CD8-positive, alpha-beta memory T cell (primary cell): ENCODE measurements around the gene DNAAF5. TPM values are rescaled to one million over a fixed set of nuclear protein-coding genes. Genes with fewer than 3 reads are reported as not detected.

Experiments used
- CTCF ChIA-PET: fragments of 350-600 bp; sonication (Branson Sonifier 250); formaldehyde crosslinking; loops from one replicate; lab custom pipeline; 2021; ENCODE audit warnings: antibody characterized with exemption; lab: Charles Lee
- POLR2A ChIA-PET: fragments of 350-600 bp; sonication (Branson Sonifier 250); formaldehyde crosslinking; loops from one replicate; lab custom pipeline; 2021; ENCODE audit warnings: antibody characterized with exemption; lab: Charles Lee
- DNase-seq, 5 donors: peaks; one replicate each; pipeline versions ENCODE4 v3.0.0 to v3.0.0-alpha.2; 2020 to 2022; ENCODE audit warnings: mixed read lengths in 1 of 5
- H3K27ac ChIP-seq: one replicate; pipeline ENCODE4 v1.7.0; 2013; ENCODE audit warnings: low read depth, mild to moderate bottlenecking, low read length, moderate library complexity
- H3K27me3 ChIP-seq: 2 replicates; pipeline ENCODE4 v1.7.0; 2013; ENCODE audit warnings: low read length, mild to moderate bottlenecking; ENCODE audit not compliant: insufficient read depth, poor library complexity, severe bottlenecking
- H3K36me3 ChIP-seq: 2 replicates; pipeline ENCODE4 v1.7.0; 2013; ENCODE audit warnings: mild to moderate bottlenecking, low read length, moderate library complexity; ENCODE audit not compliant: insufficient read depth
- H3K4me1 ChIP-seq: 2 replicates; pipeline ENCODE4 v1.7.0; 2013; ENCODE audit warnings: mild to moderate bottlenecking, low read length, moderate library complexity; ENCODE audit not compliant: insufficient read depth
- H3K4me3 ChIP-seq: 2 replicates; pipeline ENCODE4 v1.7.0; 2013; ENCODE audit warnings: mild to moderate bottlenecking, low read length
- H3K9me3 ChIP-seq: 2 replicates; pipeline ENCODE4 v1.7.0; 2013; ENCODE audit warnings: mild to moderate bottlenecking, low read length
- H3K27ac Mint-ChIP-seq, 8 donors: one replicate each; pipeline ENCODE4 v1.8.0; 2020 to 2021; ENCODE audit warnings: mixed read lengths in 8 of 8, mild to moderate bottlenecking in 6 of 8, inconsistent platforms in 3 of 8, moderate library complexity in 3 of 8
- H3K27me3 Mint-ChIP-seq, 2 donors: one replicate each; pipeline ENCODE4 v1.8.0; 2020 to 2021; ENCODE audit warnings: mixed read lengths in 2 of 2, mild to moderate bottlenecking in 1 of 2, moderate library complexity in 1 of 2
- H3K36me3 Mint-ChIP-seq, 3 donors: one replicate each; pipeline ENCODE4 v1.8.0; 2020 to 2021; ENCODE audit warnings: mixed read lengths in 3 of 3, inconsistent platforms in 1 of 3, mild to moderate bottlenecking in 1 of 3
- H3K4me1 Mint-ChIP-seq, 3 donors: one replicate each; pipeline ENCODE4 v1.8.0; 2020 to 2021; ENCODE audit warnings: mixed read lengths in 3 of 3, inconsistent platforms in 1 of 3, mild to moderate bottlenecking in 1 of 3
- H3K4me3 Mint-ChIP-seq, 7 donors: one replicate each; pipeline ENCODE4 v1.8.0; 2020 to 2021; ENCODE audit warnings: mixed read lengths in 7 of 7, mild to moderate bottlenecking in 6 of 7, moderate library complexity in 4 of 7, inconsistent platforms in 2 of 7
- H3K9me3 Mint-ChIP-seq, 5 donors: one replicate each; pipeline ENCODE4 v1.8.0; 2020 to 2022; ENCODE audit warnings: mixed read lengths in 5 of 5, mild to moderate bottlenecking in 3 of 5, moderate library complexity in 2 of 5, inconsistent platforms in 1 of 5
- polyA plus RNA-seq: library from polyadenylated mRNA; unstranded; fragments of 300-500 nt; fragmentation: Illumina TruSeq; gene quantifications from one replicate; pipeline ENCODE4 v1.2.3, GENCODE V29; 2021
- total RNA-seq, 2 experiments: library from RNA; stranded (reverse); gene quantifications; one replicate each; pipeline ENCODE4 v1.2.3, GENCODE V29; 2021

DNAAF5 gene
- total and polyA plus RNA-seq, 3 experiments from 2014 or later = 4.4 to 48.0 (median 47.3) TPM

- no peaks in the 10 kb centered on the region for H3K27me3 ChIP-seq
- POLR2A ChIA-PET = interaction anchor here (1.0 to 1.7 kb wide), 3 partner anchors 15 to 60 kb away, joined by 4 to 6 read pairs (median 5); partner anchors contain the start of genes GET4 and SUN1
- DNase-seq = peak; percentile 94 to 98 (median 95)
- CTCF ChIA-PET = no interaction called here
- H3K27ac Mint-ChIP-seq = peak overlapping the region in 2 of 8 donors; percentile 19 to 33
- peaks cover 48 to 64% (median 60%) of the 10 kb centered on the region in 3 donors for H3K4me1 Mint-ChIP-seq
- H3K9me3 Mint-ChIP-seq = no peaks in the 10 kb centered on the region
- H3K9me3 ChIP-seq = no peaks in the 10 kb centered on the region
- peaks cover 0 to 14% (median 5%) of the 10 kb centered on the region in 3 donors for H3K36me3 Mint-ChIP-seq
- peaks cover 44% of the 10 kb centered on the region for H3K4me1 ChIP-seq
- H3K4me3 Mint-ChIP-seq = peak overlapping the region; percentile 56 to 89 (median 66)
- H3K27ac ChIP-seq = no peak overlapping the region
- H3K27me3 Mint-ChIP-seq = peaks cover 4 to 11% of the 10 kb centered on the region in 2 donors
- no peaks in the 10 kb centered on the region for H3K36me3 ChIP-seq
- peak overlapping the region; percentile 48 for H3K4me3 ChIP-seq
Measured at GRCh38 chr7:816300-816750, 89.8 kb downstream of the DNAAF5 start.

GRCh38 chr7:816751-817671 is 90.5 kb downstream of the DNAAF5 start:
- Mint-ChIP-seq H3K9me3 (no peaks in the 10 kb centered on the region), H3K27me3 (peaks cover 4 to 6% of the 10 kb centered on the region in 2 donors), H3K4me1 (peaks cover 44 to 67% (median 64%) of the 10 kb centered on the region in 3 donors), H3K27ac (peak overlapping the region; percentile 76 to 94 (median 88)), H3K4me3 (peak overlapping the region; percentile 92 to 98 (median 94)), H3K36me3 (peaks cover 0 to 20% (median 5%) of the 10 kb centered on the region in 3 donors)
- Histone ChIP-seq H3K9me3 (no peaks in the 10 kb centered on the region), H3K27ac (peak overlapping the region; percentile 41), H3K27me3 (no peaks in the 10 kb centered on the region), H3K4me1 (peaks cover 42% of the 10 kb centered on the region), H3K36me3 (no peaks in the 10 kb centered on the region), H3K4me3 (peak overlapping the region; percentile 71)
- peak in 4 of 5 donors; percentile 19 to 62 (median 28) for DNase-seq
- POLR2A ChIA-PET = interaction anchor here (1.0 to 1.7 kb wide), 3 partner anchors 14 to 60 kb away, joined by 4 to 6 read pairs (median 5); partner anchors contain the start of genes GET4 and SUN1
- CTCF ChIA-PET = interaction anchor here (1.0 to 2.2 kb wide), 3 partner anchors 11 to 58 kb away, joined by 3 to 7 read pairs (median 3); no protein-coding TSS in a partner anchor

GRCh38 chr7:818031-818699 is 91.7 kb downstream of the DNAAF5 start:
- peaks cover 31% of the 10 kb centered on the region for H3K4me1 ChIP-seq

GRCh38 chr7:820341-820740 is 93.8 kb downstream of the DNAAF5 start:
- no peak overlapping the region for H3K27ac ChIP-seq
- H3K27me3 Mint-ChIP-seq = no peaks in the 10 kb centered on the region
- ChIA-PET CTCF (no interaction called here), POLR2A (no interaction called here)
- H3K9me3 Mint-ChIP-seq = no peaks in the 10 kb centered on the region
- no peaks in the 10 kb centered on the region for H3K9me3 ChIP-seq
- peaks cover 23% of the 10 kb centered on the region for H3K4me1 ChIP-seq
- H3K27ac Mint-ChIP-seq = peak overlapping the region in 1 of 8 donors; percentile 41
- H3K4me1 Mint-ChIP-seq = peaks cover 35 to 67% (median 57%) of the 10 kb centered on the region in 3 donors
- H3K36me3 Mint-ChIP-seq = peaks cover 0 to 44% (median 6%) of the 10 kb centered on the region in 3 donors
- H3K36me3 ChIP-seq = no peaks in the 10 kb centered on the region
- no peaks in the 10 kb centered on the region for H3K27me3 ChIP-seq
- no peak overlapping the region for H3K4me3 ChIP-seq
- H3K4me3 Mint-ChIP-seq = peak overlapping the region in 2 of 7 donors; percentile 12 to 82
- DNase-seq = no peak

More at GRCh38 chr7:818031-818699, 91.7 kb downstream of the DNAAF5 start:
- H3K27me3 Mint-ChIP-seq = no peaks in the 10 kb centered on the region
- Histone ChIP-seq H3K36me3 (no peaks in the 10 kb centered on the region), H3K4me3 (peak overlapping the region; percentile 71), H3K9me3 (no peaks in the 10 kb centered on the region), H3K27ac (peak overlapping the region; percentile 41), H3K27me3 (no peaks in the 10 kb centered on the region)
- peaks cover 37 to 66% (median 59%) of the 10 kb centered on the region in 3 donors for H3K4me1 Mint-ChIP-seq
- ChIA-PET CTCF (interaction anchor here (0.5 to 2.2 kb wide), 6 partner anchors 9 to 57 kb away, joined by 3 to 7 read pairs (median 3); partner anchors contain the start of gene SUN1), POLR2A (interaction anchor here (1.7 kb wide), 1 partner anchor 13 kb away, joined by 6 read pairs; the partner anchor contains the start of gene SUN1)
- no peak for DNase-seq
- peaks cover 0 to 29% (median 5%) of the 10 kb centered on the region in 3 donors for H3K36me3 Mint-ChIP-seq
- peak overlapping the region; percentile 92 to 98 (median 94) for H3K4me3 Mint-ChIP-seq
- no peaks in the 10 kb centered on the region for H3K9me3 Mint-ChIP-seq
- peak overlapping the region in 7 of 8 donors; percentile 1 to 94 (median 83) for H3K27ac Mint-ChIP-seq

GRCh38 chr7:821688-822087 is 95.2 kb downstream of the DNAAF5 start:
- no peak overlapping the region for H3K4me3 ChIP-seq
- H3K27ac Mint-ChIP-seq = no peak overlapping the region
- CTCF ChIA-PET = no interaction called here
- DNase-seq = no peak
- no peaks in the 10 kb centered on the region for H3K9me3 ChIP-seq
- H3K4me3 Mint-ChIP-seq = no peak overlapping the region
- H3K36me3 ChIP-seq = no peaks in the 10 kb centered on the region
- H3K27me3 Mint-ChIP-seq = no peaks in the 10 kb centered on the region
- peaks cover 35 to 74% (median 59%) of the 10 kb centered on the region in 3 donors for H3K4me1 Mint-ChIP-seq
- H3K4me1 ChIP-seq = peaks cover 23% of the 10 kb centered on the region
- H3K9me3 Mint-ChIP-seq = no peaks in the 10 kb centered on the region
- POLR2A ChIA-PET = no interaction called here
- no peaks in the 10 kb centered on the region for H3K27me3 ChIP-seq
- H3K27ac ChIP-seq = no peak overlapping the region
- peaks cover 0 to 55% (median 6%) of the 10 kb centered on the region in 3 donors for H3K36me3 Mint-ChIP-seq

GRCh38 chr7:822692-823276 is 96.3 kb downstream of the DNAAF5 start:
- H3K36me3 Mint-ChIP-seq = peaks cover 0 to 52% (median 6%) of the 10 kb centered on the region in 3 donors
- CTCF ChIA-PET = no interaction called here
- peaks cover 30 to 70% (median 52%) of the 10 kb centered on the region in 3 donors for H3K4me1 Mint-ChIP-seq
- no peak overlapping the region for H3K4me3 Mint-ChIP-seq
- no peaks in the 10 kb centered on the region for H3K9me3 Mint-ChIP-seq
- peak in 1 of 5 donors; percentile 21 for DNase-seq
- Histone ChIP-seq H3K4me1 (peaks cover 16% of the 10 kb centered on the region), H3K36me3 (no peaks in the 10 kb centered on the region), H3K27me3 (no peaks in the 10 kb centered on the region), H3K9me3 (no peaks in the 10 kb centered on the region), H3K4me3 (no peak overlapping the region), H3K27ac (no peak overlapping the region)
- H3K27ac Mint-ChIP-seq = peak overlapping the region in 1 of 8 donors; percentile 51
- POLR2A ChIA-PET = interaction anchor here (0.6 kb wide), 1 partner anchor 48 kb away, joined by 7 read pairs; no protein-coding TSS in a partner anchor
- H3K27me3 Mint-ChIP-seq = no peaks in the 10 kb centered on the region

- H3K27ac Mint-ChIP-seq = no peak overlapping the region
- peaks cover 22 to 65% (median 44%) of the 10 kb centered on the region in 3 donors for H3K4me1 Mint-ChIP-seq
- no peak overlapping the region for H3K4me3 Mint-ChIP-seq
- Histone ChIP-seq H3K27ac (no peak overlapping the region), H3K36me3 (no peaks in the 10 kb centered on the region), H3K4me3 (no peak overlapping the region), H3K4me1 (peaks cover 8% of the 10 kb centered on the region), H3K9me3 (no peaks in the 10 kb centered on the region), H3K27me3 (no peaks in the 10 kb centered on the region)
- ChIA-PET POLR2A (no interaction called here), CTCF (no interaction called here)
- peaks cover 0 to 49% (median 6%) of the 10 kb centered on the region in 3 donors for H3K36me3 Mint-ChIP-seq
- peak in 1 of 5 donors; percentile 26 for DNase-seq
- H3K27me3 Mint-ChIP-seq = no peaks in the 10 kb centered on the region
- no peaks in the 10 kb centered on the region for H3K9me3 Mint-ChIP-seq
Measured at GRCh38 chr7:823649-824048, 97.2 kb downstream of the DNAAF5 start.
